ENCODE results near the gene GSTM3.
"Not testable (repeated sequence)": the region's sequence is repeated elsewhere in the genome, so short reads cannot be mapped to it uniquely, and the experiment has no call there.

GSTM3 gene

DNA sequence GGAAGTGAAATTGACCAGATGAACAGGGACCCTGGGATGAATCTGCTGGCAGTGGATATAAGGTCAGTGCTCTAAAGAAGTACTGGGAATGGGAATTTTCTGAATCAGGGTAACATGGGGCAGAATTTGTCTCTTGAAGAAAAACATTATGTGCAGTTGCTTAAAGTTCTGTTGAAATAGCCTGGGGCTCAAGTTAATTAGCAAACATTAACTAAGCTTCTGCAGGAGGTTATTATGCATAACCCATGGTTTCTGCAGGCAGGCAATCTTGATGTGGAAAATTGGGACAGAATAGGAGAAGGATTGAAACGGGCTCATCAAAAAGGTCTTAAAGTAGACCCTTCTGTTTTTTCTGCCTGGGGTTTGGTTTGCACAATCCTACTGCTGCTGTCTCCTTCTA, 14.8 kb downstream of the GSTM3 start:
- DNase-seq = no peak

DNA sequence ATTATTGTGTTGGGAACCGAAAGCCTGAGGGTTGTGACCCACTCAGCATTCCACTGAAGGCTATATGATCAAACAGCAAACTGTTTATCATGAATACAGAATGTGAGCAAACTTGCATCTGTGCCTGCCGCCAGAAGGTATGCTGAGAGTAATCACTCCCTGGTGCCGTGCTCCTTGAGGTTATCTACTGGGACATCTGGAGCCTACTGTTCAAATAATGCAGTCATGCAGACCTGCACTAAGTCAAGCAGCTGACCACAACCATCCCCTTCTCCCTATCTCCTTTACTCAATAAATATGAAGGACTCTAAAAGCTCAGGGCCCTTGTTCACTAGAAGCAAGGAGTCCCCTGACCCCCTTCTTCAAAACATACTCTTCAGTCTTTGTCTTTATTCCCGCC, 15.3 kb downstream of the GSTM3 start:
- no peak for DNase-seq

DNA sequence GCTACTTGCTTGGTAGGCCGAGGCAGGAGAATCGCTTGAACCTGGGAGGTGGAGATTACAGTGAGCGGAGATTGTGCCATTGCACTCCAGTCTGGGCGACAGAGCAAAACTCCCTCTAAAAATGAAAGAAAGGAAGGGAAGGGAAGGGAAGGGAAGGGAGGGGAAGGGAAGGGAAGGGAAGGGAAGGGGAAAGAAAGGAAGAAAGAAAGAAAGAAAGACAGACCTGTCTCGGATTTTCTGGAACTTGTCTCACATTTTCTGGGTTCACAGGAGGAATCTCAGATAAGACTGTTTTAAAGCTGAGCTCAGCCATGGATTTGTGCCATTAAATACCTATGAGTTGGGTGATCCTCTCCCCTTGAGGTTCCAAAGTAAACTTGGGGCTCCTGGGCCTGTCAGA, 15.9 kb downstream of the GSTM3 start:
- no peak for DNase-seq

DNA sequence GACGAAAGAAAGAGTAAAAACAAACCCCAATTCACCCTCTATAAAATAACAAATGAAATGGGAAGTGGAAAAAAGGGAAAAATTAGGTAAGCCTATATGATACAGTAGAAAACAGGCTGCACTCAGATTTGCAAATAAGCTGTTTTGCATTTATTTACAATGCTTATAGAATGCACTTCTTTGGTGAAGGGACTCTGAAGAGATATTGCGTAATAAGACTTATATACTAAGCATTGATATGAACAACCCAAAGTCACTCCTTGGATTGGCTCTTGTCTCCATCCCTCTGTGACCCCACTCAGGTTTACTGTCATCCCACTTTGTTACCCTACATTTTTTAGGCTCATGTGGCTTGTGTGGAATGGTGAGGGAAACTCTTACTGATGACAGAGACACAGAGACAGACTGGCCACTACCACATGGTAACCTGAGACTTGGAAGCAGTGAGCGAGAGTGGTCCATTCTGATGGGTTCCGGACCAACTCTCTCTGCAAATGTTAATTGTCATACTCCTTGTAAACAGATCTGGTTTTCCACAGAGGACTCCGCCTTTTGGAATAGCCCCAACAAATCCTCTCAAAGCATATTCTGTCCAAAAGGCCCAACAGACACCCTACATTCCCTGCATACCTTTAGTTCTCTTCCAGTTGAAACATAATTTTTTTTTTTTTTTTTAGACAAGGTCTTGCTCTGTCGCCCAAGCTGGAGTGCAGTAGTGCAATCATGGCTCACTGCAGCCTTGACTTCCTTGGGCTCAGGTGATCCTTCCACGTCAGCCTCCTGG, 17.7 kb downstream of the GSTM3 start:
- DNase-seq = no peak

DNA sequence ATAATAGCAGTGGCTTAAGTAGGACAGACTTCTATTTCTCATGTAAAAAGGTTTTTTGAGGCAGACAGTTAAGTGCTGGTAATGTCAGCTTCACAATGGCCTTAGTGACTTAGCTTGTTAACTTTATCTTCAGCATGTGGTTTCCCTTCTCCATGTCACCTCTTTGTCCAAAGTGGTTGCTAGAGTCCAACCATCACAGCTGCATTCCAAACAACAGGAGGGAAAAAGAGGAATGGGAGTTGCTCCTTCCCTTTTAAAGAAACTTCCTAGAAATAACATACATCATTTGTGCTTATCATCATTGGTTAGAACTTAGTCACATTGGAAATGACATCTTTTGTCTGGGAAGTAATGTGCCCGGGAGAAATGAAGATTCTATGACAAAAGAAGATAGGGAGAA, 18.9 kb downstream of the GSTM3 start:
- DNase-seq = no peak

DNA sequence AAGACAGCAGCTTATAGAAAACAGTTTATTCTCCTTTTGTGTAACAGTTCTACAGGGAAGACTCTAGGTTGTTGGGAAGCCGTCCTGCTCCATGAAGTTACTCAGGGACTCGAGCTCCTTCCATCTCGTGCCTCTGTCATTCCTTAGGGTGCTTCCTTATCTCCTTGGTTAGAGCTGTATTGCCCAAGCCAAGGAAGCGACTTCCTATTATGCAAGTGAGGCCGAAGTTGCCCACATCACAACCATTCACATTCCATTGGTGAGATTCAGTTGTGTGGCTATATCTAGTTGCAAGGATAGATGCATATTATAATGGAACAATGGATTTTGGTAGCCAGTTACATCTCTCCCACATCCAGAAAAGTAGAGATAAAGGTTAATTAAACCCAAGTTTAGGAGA, 19.8 kb downstream of the GSTM3 start:
- DNase-seq = no peak

DNA sequence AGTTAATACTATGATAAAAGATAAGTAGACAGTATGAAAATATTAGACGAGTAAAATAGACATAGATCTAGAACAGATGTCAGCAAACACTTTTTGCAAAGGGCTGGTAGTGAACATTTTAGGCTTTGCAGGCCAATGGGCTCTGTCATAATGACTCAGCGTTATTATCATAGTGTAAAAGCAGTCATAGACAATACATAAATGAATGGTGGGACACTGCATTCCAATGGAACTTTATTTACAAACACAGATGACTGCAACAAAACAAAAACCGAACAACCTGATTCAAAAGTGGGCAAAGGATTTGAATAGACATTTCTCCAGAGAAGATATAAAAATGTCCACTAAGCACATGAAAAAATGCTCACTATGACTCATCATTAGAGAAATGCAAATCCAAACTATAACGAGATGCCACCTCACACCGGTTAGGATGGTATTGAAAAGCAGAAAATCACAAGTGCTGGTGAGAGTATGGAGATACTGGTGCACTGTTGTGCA, 21.5 kb downstream of the GSTM3 start:
- no peak for DNase-seq

DNA sequence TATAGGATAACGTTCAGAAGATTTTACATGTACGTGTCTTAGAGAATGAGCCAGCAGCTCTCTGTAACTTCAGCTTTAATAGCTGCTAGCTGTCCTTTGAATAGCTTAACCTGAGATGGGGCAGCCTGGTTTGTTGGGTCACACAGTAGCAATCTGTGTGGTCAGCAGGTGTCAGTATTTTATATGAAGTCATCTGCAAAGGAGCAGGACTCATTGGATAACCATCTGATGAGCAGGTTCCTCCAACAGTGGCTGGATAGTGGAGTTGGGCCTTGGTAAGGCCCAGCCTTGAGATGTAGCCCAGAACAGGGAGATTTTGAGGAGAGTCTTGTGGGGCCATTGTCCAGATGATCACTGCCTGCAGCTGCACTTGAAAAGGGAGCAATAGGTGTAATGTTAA, 22.3 kb downstream of the GSTM3 start:
- DNase-seq = no peak

DNA sequence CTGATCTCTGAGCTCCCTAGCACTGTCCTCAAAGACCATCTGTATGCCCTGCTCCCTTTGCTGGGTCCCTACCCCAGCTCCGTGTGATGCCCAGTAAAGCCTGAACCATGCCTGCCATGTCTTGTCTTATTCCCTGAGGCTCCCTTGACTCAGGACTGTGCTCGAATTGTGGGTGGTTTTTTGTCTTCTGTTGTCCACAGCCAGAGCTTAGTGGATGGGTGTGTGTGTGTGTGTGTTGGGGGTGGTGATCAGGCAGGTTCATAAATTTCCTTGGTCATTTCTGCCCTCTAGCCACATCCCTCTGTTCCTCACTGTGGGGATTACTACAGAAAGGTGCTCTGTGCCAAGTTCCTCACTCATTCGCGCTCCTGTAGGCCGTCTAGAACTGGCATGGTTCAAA, 23.1 kb downstream of the GSTM3 start:
- DNase-seq = no peak

DNA sequence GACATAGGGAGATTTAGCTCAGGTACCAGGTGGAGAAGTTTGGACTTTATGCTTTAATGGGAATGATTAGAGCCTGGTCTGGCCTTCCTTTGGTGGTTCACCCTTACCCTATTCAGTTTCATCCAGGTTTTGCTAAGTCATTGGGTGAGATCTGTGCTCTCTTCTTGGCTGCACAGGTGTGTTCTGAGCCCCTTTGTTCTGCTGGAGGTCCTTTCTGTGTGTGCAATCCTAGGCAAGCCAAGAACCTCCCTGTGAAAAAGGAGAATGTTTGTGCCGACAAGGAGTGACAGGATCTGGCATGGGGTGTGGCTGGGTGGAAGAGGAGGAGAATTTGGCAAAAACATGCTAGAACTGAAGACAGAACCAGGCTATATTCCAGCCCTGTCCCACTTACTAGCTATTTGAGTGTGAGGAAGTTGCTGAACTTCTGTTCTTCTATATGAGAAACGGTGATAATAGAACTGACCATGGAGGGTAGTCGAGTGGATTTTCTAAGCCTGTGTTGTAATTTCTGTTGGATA, 24.2 kb downstream of the GSTM3 start:
- no peak for DNase-seq

DNA sequence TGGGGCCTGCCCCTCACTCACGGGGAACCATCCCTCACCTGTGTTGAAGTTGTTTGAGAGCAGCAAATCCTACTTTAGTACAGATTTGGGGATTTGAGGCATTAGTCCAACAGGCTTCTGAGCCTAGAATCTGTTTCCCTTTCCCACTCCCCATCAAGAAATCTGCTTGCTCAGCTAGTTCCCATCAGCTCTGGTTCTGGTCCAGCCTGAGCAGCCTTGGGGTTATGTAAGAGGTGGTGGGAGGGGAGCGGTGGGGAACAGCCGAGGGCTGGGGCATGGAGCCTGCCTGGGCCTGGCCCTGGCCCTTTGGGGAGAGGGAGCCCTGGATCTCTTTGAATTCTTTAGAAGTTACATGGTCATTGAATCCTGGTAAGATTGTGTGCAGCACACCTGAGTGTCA, 24.7 kb downstream of the GSTM3 start:
- no peak for DNase-seq

DNA sequence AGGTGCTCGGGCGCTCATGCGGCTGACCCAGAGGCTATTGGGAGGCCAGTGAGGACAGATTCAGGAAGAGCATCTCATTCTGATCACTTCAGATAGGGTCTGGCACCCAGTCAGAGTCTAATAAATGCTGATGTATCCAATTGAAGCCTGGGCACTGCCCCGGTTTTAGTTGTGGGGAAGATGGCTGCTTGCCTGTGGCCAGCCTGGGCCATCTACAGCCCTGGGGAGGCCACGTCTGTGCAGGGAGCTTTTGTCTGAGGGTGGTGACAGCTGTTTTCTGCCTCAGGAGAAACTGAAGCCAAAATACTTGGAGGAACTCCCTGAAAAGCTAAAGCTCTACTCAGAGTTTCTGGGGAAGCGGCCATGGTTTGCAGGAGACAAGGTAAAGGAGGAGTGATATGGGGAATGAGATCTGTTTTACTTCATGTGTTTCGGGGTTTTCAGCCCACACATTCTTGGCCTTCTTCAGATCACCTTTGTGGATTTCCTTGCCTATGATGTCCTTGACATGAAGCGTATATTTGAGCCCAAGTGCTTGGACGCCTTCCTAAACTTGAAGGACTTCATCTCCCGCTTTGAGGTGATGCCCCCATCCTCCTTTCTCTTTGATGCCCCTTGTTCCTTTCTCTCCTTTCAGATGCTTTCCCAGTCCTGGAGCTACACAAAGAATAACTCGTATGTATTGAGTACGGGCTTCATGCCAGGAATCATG, 26.0 kb downstream of the GSTM3 start:
- DNase-seq = no peak

DNA sequence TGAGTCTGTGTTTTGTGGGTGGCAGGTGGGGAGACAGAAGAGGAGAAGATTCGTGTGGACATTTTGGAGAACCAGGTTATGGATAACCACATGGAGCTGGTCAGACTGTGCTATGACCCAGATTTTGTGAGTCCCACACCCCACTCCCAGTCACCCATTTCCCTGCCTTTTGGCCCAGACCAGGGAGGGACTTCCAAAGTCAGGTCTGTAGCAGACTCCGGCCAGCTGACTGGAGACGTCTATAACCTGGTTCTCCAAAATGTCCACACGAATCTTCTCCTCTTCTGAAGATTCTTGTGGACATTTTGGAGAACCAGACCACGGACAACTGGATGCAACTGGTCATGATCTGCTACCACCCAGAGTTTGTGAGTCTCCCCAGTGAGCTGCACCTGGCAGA, 27.2 kb downstream of the GSTM3 start:
- DNase-seq = no peak

DNA sequence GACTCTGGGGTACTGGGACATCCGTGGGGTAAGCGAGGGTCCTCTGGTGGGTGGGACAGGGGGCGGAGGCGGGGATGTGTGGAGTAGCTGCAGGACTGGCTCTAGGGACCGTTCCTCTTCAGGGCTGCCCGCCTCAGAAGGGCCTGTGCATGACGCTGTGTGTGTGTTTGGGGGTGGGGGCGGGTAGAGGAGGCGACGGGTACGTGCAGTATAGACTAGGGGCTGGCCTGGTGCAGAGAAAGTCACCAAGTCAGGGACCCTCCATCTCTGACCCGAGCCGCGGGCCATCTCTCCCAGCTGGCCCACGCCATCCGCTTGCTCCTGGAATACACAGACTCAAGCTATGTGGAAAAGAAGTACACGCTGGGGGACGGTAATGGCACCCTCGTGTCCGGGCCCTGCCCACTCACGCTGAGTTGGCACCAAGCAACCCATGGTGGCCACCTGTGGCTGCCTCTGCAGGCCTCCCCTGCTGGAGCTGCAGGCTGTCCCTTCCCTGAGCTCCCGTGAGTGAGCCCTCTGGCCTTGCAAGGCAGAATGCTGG, 28.4 kb downstream of the GSTM3 start:
- no peak for DNase-seq

DNA sequence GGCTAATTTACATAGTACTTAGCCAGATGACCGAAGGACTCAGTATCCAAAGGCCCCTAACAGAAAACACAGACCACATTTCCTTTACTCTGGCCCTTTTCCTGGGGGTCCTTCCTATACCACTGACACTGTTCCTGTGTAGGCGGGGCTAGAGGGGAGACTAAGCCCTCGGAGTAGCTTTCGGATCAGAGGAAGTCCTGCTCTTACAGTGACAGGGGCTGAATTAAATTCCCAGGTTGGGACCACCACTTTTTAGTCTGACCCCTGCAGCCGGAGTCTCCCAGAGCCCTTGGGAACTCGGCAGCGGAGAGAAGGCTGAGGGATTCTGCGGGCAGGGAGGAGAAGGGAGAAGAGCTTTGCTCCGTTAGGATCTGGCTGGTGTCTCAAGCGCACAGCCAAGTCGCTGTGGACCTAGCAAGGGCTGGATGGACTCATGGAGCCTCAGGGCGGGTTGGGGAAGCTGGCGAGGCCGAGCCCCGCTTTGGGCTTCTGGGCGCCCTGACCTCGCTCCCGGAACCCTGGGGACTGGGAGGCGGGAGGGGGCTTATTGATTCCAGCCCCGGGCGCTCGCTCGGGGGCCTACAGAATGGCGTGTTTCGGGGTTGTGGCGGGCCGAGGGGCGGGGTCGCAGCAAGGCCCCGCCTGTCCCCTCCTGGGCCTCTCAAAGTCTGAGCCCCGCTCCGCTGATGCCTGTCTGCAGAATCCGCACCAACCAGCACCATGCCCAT, 29.1 kb downstream of the GSTM3 start, which contains the start of gene GSTM5:
GSTM5 (plus strand) TSS at position 659 of the 728 bp plus-strand sequence; CDS start at position 721, 62 bp downstream.
- DNase-seq = not testable (repeated sequence)

DNA sequence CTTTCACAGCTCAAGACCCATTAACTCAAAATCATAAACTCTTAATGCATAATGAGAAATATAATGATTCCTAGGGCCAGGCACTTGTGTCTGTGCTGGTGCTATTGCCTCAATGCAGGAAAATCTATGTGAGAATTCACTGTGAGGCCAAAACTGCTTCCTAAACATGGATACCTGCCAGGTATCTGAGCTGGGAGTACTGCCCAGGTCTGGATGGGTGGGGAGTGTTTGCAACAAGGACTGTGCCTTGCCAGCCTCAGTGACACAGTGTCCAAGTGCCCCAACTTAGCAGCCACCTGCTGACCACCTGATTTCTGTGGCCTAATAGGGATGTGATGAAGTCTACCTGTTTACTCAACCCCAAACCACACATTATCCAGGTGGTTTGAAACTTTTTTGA, 31.0 kb downstream of the GSTM3 start:
- DNase-seq = not testable (repeated sequence)

DNA sequence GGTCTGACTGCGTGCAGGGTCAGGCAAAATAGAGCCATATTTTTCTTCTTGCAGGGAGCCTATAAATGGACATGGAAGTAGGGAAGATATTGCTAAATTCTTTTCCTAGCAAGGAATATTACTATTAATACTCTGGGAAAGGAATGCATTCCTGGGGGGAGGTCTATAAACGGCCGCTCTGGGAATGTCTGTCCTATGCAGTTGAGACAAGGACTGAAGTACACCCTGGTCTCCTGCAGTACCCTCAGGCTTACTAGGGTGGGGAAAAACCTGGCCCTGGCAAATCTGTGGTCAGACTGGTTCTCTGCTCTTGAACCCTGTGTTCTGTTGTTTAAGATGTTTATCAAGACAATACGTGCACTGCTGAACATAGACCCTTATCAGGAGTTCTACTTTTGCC, 31.9 kb downstream of the GSTM3 start:
- not testable (repeated sequence) for DNase-seq

DNA sequence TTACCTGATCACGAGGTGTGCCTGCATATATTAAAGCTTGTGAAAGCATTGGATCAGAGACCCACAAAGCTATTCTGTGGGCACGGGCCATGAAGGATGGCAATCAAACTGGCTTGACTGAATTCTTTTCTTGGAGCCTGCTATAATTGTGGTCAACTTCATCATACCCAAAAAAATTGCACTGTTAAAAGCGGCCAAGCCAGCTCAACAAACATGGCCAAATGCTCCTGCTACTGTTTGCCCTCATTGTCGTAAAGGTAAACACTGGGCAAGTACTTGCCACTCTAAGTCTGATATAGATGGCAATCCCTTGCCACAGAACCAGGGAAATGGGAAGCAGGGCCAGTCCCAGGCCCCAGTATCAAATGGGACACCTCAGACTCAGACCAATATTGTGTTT, 35.4 kb downstream of the GSTM3 start:
- no peak for DNase-seq

DNA sequence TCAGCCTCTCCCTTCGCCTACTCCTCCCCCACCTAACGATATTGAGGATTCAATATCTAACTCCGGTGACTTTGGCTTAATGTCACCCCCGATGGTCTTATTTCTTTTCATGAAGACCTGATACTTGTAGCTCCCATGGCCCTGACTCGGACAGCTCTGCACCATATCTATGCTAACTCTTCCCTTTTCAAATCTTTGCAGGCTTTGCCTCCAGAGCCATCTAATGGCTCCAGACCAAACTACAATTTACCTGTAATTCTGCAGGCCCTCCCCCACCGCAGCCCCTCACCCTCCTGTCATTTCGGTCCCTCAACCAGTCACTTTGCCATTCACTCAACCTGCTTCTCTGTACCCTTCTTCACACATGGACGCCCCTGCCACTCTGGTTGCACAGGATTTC, 36.7 kb downstream of the GSTM3 start:
- DNase-seq = no peak

DNA sequence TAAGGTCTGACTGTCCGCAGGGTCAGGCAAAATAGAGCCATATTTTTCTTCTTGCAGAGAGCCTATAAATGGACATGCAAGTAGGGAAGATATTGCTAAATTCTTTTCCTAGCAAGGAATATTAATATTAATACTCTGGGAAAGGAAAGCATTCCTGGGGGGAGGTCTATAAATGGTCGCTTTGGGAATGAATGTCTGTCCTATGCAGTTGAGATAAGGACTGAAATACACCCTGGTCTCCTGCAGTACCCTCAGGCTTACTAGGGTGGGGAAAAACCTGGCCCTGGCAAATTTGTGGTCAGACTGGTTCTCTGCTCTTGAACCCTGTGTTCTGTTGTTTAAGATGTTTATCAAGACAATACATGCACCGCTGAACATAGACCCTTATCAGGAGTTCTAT, 37.9 kb downstream of the GSTM3 start:
- not testable (repeated sequence) for DNase-seq

DNA sequence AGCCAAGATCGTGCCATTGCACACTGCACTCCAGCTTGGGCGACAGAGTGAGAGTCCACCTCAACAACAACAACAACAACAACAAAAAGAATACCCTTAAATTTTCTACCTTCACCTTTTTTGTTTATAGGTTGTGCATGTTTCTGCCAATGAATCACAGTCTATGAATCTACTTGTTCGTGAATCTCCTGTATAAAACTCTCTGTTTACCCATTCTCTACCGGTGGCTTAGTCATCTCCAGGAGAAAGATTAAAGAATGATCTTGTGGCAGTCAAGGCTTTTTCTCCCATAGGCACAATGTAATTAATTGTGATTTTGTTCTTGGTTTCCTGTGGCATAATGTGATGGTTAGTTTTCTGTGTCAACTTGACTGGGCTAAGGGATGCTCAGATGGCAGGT, 43.0 kb downstream of the GSTM3 start:
- DNase-seq = not testable (repeated sequence)

DNA sequence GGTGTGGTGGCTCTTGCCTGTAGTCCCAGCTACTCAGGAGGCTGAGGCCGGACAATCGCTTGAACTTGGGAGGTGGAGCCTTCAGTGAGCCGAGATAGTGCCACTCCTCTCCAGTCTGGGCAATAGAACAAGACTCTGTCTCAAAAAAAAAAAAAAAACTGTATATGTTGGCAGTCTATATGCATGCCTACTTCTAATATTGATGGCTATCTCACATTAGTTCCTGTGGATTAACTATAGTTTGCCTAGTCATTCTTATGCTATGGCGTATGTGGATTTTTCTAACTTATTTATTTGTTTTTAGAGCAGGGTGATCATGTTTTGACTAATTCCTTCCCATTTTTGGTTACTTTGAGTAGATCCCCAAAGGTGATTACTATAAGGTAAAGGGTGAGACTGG, 43.8 kb downstream of the GSTM3 start:
- DNase-seq = no peak

DNA sequence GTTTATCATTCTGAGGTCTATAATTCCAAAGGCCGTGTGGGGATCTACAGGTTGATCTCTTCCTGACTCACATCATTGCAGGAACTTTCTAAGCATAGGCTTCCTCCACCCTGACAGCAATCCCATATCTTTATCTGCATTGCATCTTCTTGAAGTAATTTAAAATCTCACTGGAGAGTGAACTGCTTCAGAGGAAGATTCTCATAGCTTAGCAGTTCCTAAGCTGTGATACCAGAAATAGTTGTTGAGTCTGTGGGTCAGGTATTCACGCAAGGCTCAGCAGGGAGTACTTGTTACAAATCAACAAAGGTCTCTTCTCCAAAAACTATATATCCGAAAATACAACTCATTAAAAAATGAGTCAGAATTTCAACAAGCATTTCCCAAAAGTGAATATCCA, 45.7 kb downstream of the GSTM3 start:
- not testable (repeated sequence) for DNase-seq
